CD4-positive, alpha-beta T cell treated with Interleukin-1 beta for 1 hour (primary cell): ENCODE data around the gene MTG2.

Experiments used
- DNase-seq, 2 donors: peaks; one replicate each; pipeline ENCODE4 v3.0.0-alpha.2; 2020 to 2022

The MTG2 gene

GRCh38 chr20:62182469-62183425, at the start of gene MTG2:
Gene MTG2, plus strand, starts transcription at chr20:62183028. Its CDS starts 10,393 bp downstream, at chr20:62193421.
- DNase-seq, result peak; percentile 94 to 95

GRCh38 chr20:62133051-62133845, 49.6 kb upstream of the MTG2 start:
- DNase-seq, result no peak

GRCh38 chr20:62133864-62134263, 49.0 kb upstream of the MTG2 start:
- DNase-seq, result no peak

GRCh38 chr20:62134735-62135231, 48.0 kb upstream of the MTG2 start:
- no peak for DNase-seq

- no peak for DNase-seq
Measured at GRCh38 chr20:62135573-62136266, 47.1 kb upstream of the MTG2 start.

GRCh38 chr20:62136283-62137091, 46.3 kb upstream of the MTG2 start:
- peak; percentile 74 to 80 for DNase-seq

GRCh38 chr20:62137092-62137384, 45.8 kb upstream of the MTG2 start:
- no peak for DNase-seq

- no peak for DNase-seq
Measured at GRCh38 chr20:62137478-62138203, 45.2 kb upstream of the MTG2 start.

- no peak for DNase-seq
Measured at GRCh38 chr20:62138204-62138543, 44.7 kb upstream of the MTG2 start.

GRCh38 chr20:62138912-62139311, 43.9 kb upstream of the MTG2 start:
- DNase-seq, result no peak

- DNase-seq, result no peak
Measured at GRCh38 chr20:62139636-62140035, 43.2 kb upstream of the MTG2 start.

GRCh38 chr20:62141043-62141396, 41.8 kb upstream of the MTG2 start:
- no peak for DNase-seq

- peak in 1 of 2 donors; percentile 22 for DNase-seq
Measured at GRCh38 chr20:62141397-62142251, 41.2 kb upstream of the MTG2 start.

- DNase-seq, result no peak
Measured at GRCh38 chr20:62142252-62143080, 40.4 kb upstream of the MTG2 start.

GRCh38 chr20:62143081-62143956, 39.5 kb upstream of the MTG2 start, which contains the start of the genes PSMA7 and SS18L1:
Gene PSMA7, minus strand, starts transcription at chr20:62143394. Its CDS starts 91 bp downstream, at chr20:62143303.
Gene SS18L1, plus strand, starts transcription at chr20:62143769. Its CDS starts 52 bp downstream, at chr20:62143821.
- DNase-seq, result peak; percentile 86 to 87

GRCh38 chr20:62143957-62144825, 38.6 kb upstream of the MTG2 start:
- peak; percentile 42 to 50 for DNase-seq

- no peak for DNase-seq
Measured at GRCh38 chr20:62145688-62146018, 37.2 kb upstream of the MTG2 start.
